HG02588 (cell line): ENCODE measurements around the gene ZNF22.
"Not testable (repeated sequence)": the region's sequence is repeated elsewhere in the genome, so short reads cannot be mapped to it uniquely, and the experiment has no call there.

Experiments used
- ATAC-seq: cut with Tn5 transposase; IDR thresholded peaks from one replicate; pipeline ENCODE4 v1.9.1; 2021; ENCODE audit warnings: mild to moderate bottlenecking, moderate library complexity; ENCODE audit not compliant: unreplicated experiment

The ZNF22 gene

DNA sequence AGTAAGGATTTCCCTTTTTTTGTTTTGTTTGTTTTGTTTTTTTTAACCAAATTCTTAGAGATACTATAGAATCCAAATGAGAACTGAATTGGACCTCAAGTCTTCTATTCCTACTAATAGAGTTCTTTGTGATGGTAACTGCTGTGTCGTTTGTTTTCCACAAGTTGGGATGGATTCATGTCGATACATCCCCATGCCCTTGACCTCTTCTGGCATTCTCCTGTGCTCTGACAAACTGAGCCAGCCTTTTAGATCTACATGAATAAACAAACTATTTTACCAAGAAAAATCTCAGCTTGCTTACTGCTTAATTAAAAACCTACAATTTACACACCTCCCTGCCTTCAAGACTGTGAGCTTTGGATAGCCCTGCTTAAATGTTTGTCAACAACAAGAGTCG lies 3.9 kb downstream of the ZNF22 start:
- no peak for ATAC-seq

GRCh38 chr10:45005284-45005683 lies 4.6 kb downstream of the ZNF22 start:
- ATAC-seq, result no peak

DNA sequence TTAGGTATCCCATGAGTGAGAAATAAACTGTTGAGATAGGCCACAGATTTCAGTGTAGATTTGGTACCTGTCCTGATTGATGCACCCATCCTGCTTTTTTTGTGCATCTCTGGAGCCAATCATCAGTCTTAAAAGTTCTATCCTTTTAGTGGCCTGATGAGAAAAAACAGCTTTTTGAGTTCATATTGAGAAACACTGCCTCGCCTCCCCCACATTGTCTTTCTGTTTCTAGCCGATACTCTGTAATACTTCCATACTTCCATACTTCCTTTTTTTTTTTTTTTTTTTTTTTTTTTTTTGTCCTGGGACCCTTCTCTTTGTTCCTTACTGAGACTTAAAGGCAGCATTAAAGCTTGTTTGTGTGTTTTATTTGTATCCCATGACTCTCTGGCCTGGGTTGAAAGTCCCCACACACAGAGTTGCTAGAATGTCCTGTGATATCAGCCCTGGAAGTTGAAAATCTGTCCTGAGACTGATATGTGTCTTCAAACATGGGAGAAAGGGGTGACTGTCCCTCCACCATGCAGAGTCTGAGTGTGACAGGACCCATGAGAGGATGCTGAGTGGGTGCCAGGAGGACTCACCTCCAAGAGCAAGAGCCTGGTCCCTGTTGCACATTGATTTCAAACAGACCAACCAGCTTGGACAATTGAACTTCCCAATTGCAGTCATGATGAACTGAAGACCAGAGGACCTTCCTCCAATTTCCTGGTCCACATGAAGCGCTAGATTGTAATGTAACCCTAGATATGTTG lies 5.7 kb downstream of the ZNF22 start:
- ATAC-seq, result no peak

DNA sequence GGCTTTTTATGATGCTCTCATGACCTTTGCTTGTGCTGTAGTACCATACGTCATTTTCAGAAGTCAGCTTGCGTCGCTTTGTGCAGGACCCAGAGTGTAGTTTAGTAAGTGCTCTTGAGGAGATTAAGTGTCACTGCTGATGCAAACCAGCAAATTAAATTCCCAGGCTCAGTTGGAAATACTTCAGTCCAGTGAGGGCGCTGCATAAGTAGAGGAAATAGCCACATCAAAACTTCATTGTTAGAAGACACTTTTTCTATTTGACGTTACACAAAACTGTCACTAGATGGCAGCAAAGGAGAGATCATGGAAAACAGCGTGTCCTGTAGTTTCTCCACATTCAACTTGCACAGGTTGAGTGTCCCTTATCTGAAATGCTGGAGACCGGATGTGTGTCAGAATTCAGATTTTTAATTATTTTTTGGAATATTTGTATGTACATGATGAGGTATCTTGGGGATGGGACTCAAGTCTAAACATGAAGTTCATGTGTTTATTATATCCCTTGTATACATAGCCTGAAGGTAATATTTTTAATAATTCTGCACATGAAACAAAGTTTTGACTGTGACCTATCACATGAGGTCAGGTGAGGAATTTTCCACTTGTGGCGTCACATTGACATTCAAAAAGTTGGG lies 7.9 kb downstream of the ZNF22 start:
- ATAC-seq, result peak; percentile 63

DNA sequence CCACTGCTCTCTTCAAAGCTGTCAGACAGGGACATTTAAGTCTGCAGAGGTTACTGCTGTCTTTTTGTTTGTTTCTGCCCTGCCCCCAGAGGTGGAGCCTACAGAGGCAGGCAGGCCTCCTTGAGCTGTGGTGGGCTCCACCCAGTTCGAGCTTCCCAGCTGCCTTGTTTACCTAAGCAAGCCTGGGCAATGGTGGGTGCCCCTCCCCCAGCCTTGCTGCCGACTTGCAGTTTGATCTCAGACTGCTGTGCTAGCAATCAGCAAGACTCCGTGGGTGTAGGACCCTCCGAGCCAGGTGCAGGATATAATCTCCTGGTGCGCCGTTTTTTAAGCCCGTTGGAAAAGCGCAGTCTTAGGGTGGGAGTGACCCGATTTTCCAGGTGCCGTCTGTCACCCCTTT lies 13.8 kb downstream of the ZNF22 start:
- not testable (repeated sequence) for ATAC-seq

- no peak for ATAC-seq
Observed at GRCh38 chr10:45015590-45015989, 14.9 kb downstream of the ZNF22 start.

GRCh38 chr10:45023426-45023825 lies 22.7 kb downstream of the ZNF22 start:
- ATAC-seq, result no peak

DNA sequence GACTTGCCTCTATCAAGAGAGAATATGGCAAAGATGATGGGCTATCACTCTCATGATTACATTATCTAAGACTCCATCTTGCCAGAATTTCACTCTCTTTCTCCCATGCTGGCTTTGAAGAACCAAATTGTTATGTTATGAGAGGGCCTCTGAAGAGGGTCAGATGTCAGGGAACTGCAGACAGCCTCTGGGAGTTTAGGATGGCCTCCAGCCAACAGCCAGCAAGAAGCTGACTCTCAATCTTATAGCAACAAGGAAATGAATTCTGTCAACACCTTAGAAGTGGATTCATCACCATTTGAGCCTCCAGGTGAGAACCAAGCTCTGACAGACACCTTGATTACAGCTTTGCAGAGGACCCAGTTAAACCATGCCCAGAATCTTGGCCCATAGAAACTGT lies 33.6 kb downstream of the ZNF22 start:
- ATAC-seq, result no peak

- ATAC-seq, result no peak
Observed at GRCh38 chr10:45035673-45036072, 35.0 kb downstream of the ZNF22 start.

- no peak for ATAC-seq
Observed at GRCh38 chr10:45040921-45041542, 40.3 kb downstream of the ZNF22 start.

DNA sequence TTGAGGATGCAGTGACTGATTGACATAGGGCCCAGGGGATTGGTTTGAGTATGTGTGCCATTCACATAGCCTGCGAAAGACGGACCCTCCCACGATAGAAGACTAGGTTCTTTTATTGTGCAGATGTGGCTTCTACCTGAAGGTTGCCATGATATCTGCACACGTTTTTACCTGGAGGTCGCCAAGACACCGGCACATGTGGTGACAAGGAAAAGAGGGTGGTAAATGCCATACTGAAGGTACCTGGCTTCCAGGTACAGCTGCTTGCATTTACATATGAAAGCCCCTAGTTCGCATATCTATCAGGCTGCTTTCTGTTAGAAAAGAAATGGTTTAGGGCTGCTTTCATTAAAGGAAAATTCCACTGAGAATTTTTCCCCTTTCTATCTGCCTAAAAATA lies 43.6 kb downstream of the ZNF22 start:
- no peak for ATAC-seq

GRCh38 chr10:45050551-45051235 lies 50.0 kb downstream of the ZNF22 start:
- ATAC-seq, result no peak

- no peak for ATAC-seq
Observed at GRCh38 chr10:45052700-45053099, 52.0 kb downstream of the ZNF22 start.

- no peak for ATAC-seq
Observed at GRCh38 chr10:45053569-45054100, 52.9 kb downstream of the ZNF22 start.
